ENCODE data around the gene VWA8.
"Not testable (repeated sequence)": the region's sequence is repeated elsewhere in the genome, so short reads cannot be mapped to it uniquely, and the experiment has no call there.

The VWA8 gene

DNA sequence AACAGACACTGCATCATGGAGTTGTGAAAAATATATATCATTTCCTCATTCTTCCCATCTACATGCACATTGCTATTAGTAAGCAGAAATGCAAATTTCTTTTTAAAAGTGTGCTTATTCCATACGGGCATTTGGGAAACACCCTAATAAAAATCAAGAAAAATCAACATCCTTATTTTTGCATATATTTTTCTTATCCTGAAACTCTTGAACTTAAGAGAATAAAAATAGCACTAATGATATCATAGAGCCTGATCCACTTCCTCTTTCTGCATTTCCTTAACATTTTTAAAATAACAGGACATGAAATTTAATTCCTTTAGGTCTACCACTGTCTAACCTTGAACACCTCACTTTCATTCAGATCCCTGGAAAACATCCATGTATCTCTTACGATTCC, 123.3 kb downstream of the VWA8 start:
- peak; percentile 17 for ATAC-seq (ENCODE audit: low read depth)
- Mint-ChIP-seq H3K4me1 (peaks cover 14% of the 10 kb centered on the region), H3K27me3 (no peaks in the 10 kb centered on the region), H3K36me3 (peaks cover 20% of the 10 kb centered on the region), H3K9me3 (no peaks in the 10 kb centered on the region), H3K27ac (peak overlapping the region; percentile 16), H3K4me3 (no peak overlapping the region)
- DNase-seq (ENCODE audit: low spot score in 2 of 2) = no peak

GRCh38 chr13:41835871-41836270, 125.0 kb downstream of the VWA8 start:
- H3K36me3 Mint-ChIP-seq = peaks cover 22% of the 10 kb centered on the region
- H3K9me3 Mint-ChIP-seq = no peaks in the 10 kb centered on the region
- H3K27ac Mint-ChIP-seq = no peak overlapping the region
- H3K4me3 Mint-ChIP-seq = no peak overlapping the region
- H3K27me3 Mint-ChIP-seq = no peaks in the 10 kb centered on the region
- no peak for ATAC-seq (ENCODE audit: low read depth)
- no peak for DNase-seq (ENCODE audit: low spot score in 2 of 2)
- peaks cover 9% of the 10 kb centered on the region for H3K4me1 Mint-ChIP-seq

- not testable (repeated sequence) for H3K27ac Mint-ChIP-seq; ATAC-seq (ENCODE audit: low read depth); H3K4me3 Mint-ChIP-seq; DNase-seq (ENCODE audit: low spot score in 2 of 2); H3K9me3 Mint-ChIP-seq; H3K27me3 Mint-ChIP-seq; H3K4me1 Mint-ChIP-seq
- peaks cover 23% of the 10 kb centered on the region for H3K36me3 Mint-ChIP-seq
These were observed 126.2 kb downstream of the VWA8 start for GRCh38 chr13:41834697-41835096.

DNA sequence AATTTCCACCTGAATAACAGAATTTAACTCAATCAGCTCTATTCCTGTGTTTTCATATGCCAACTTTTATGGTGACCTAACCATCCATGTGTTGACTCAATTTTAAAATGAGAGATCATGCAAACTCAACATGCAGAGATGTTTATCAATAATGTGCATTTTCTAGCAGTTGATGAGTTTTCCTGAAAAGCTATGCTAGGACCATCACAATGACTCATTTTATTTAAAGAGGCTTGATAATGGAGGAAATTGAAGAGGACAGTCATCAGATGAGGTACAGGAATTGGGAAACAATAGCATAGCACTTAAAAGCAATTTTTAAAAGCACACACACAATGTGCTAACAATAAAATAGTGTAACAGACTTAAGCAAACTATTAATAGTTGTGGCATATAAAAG, 127.1 kb downstream of the VWA8 start:
- ATAC-seq (ENCODE audit: low read depth) = no peak
- Mint-ChIP-seq H3K27me3 (no peaks in the 10 kb centered on the region), H3K4me3 (no peak overlapping the region), H3K9me3 (no peaks in the 10 kb centered on the region), H3K4me1 (peaks cover 5% of the 10 kb centered on the region), H3K36me3 (peaks cover 26% of the 10 kb centered on the region), H3K27ac (no peak overlapping the region)
- DNase-seq (ENCODE audit: low spot score in 2 of 2) = no peak

DNA sequence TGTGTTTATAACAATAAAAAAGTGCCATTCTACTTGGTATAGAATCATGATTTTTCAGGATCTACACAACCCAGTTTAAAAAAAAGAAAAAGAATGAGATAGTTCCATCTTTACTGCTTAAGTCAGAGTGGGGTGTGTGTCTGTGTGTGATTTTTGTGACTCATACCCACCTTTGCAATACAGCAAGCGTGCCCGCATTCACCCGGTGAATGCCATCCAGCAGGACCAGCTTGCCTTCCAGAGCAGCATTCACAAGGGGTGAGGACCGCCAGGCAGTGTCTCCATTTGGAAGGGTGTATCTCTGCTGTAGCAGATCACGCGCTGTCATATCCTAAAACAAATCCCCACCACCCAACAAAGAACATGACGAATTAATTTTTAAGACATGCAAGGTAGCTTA, 127.7 kb downstream of the VWA8 start:
- no peak overlapping the region for H3K27ac Mint-ChIP-seq
- H3K4me1 Mint-ChIP-seq = peaks cover 5% of the 10 kb centered on the region
- no peak for ATAC-seq (ENCODE audit: low read depth)
- peaks cover 29% of the 10 kb centered on the region for H3K36me3 Mint-ChIP-seq
- DNase-seq (ENCODE audit: low spot score in 2 of 2) = no peak
- H3K9me3 Mint-ChIP-seq = no peaks in the 10 kb centered on the region
- no peak overlapping the region for H3K4me3 Mint-ChIP-seq
- H3K27me3 Mint-ChIP-seq = no peaks in the 10 kb centered on the region

GRCh38 chr13:41827507-41828213, 133.2 kb downstream of the VWA8 start:
- Mint-ChIP-seq H3K4me1 (no peaks in the 10 kb centered on the region), H3K27me3 (no peaks in the 10 kb centered on the region), H3K27ac (no peak overlapping the region), H3K4me3 (no peak overlapping the region), H3K36me3 (peaks cover 29% of the 10 kb centered on the region), H3K9me3 (no peaks in the 10 kb centered on the region)
- DNase-seq (ENCODE audit: low spot score in 2 of 2) (no peak), ATAC-seq (ENCODE audit: low read depth) (no peak)

DNA sequence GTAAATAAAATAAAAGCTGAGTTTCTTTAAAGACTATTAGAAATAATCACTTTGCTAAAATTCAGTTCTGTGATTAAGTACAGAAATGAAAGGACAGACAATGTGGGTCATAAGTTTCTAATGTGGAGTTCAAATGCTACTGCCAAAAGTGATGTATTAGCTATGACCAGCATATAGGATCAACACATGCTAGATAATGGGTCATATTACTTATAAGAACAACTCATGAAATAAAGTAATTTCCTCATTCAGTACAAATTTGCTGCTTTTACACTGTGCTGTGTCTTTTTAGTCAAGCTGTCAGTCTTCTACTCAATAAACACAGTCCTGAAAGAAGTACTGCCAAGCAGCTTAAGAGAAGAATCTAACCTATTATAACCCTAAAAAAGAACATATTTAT, 135.2 kb downstream of the VWA8 start:
- H3K9me3 Mint-ChIP-seq = no peaks in the 10 kb centered on the region
- no peaks in the 10 kb centered on the region for H3K27me3 Mint-ChIP-seq
- H3K4me1 Mint-ChIP-seq = no peaks in the 10 kb centered on the region
- no peak overlapping the region for H3K27ac Mint-ChIP-seq
- H3K36me3 Mint-ChIP-seq = peaks cover 32% of the 10 kb centered on the region
- ATAC-seq (ENCODE audit: low read depth) (no peak), DNase-seq (ENCODE audit: low spot score in 2 of 2) (no peak)
- H3K4me3 Mint-ChIP-seq = no peak overlapping the region

DNA sequence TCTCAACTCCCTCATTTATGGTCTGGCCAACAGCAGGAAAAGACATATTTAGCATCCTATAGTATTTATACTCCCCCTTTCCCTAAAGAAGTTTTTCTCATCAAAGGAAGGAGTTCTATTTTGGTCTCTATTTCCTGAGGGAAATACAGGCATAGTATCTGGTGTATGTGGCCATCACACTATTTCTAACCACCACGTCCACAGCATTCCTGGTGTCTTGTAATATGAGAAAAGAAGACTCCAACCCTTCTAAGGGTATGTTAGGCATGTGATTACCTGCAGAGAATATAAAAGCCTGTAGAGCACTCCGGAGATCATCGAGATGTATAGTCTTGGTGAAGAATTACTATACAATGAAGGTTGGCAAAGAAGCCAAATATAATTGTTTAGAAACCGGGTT, 137.4 kb downstream of the VWA8 start:
- DNase-seq (ENCODE audit: low spot score in 2 of 2) (no peak), ATAC-seq (ENCODE audit: low read depth) (no peak)
- no peaks in the 10 kb centered on the region for H3K4me1 Mint-ChIP-seq
- H3K9me3 Mint-ChIP-seq = no peaks in the 10 kb centered on the region
- H3K27me3 Mint-ChIP-seq = no peaks in the 10 kb centered on the region
- no peak overlapping the region for H3K4me3 Mint-ChIP-seq
- peaks cover 30% of the 10 kb centered on the region for H3K36me3 Mint-ChIP-seq
- H3K27ac Mint-ChIP-seq = no peak overlapping the region

- Mint-ChIP-seq H3K27ac (peak overlapping the region; percentile 12), H3K36me3 (peaks cover 28% of the 10 kb centered on the region), H3K4me3 (no peak overlapping the region)
These were observed 138.3 kb downstream of the VWA8 start for GRCh38 chr13:41822560-41822959.

DNA sequence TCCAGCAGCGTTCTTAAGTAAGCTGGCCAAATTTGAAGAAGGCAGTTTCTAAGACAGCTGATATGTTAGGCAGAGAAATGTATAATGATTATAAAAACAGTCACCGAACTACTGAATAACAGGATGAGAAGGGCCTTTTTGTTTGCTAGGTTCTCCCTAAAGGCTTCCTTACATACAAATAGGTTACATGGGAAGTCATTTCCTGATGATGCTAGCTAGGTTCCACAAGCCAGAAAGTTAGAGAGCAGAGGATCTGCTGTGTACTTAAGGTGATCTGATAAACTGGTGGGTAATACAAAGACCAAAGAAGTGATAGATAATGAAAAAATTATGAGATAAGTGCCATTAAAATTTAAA, 139.7 kb downstream of the VWA8 start:
- Mint-ChIP-seq H3K9me3 (no peaks in the 10 kb centered on the region), H3K4me3 (no peak overlapping the region), H3K27ac (no peak overlapping the region), H3K27me3 (no peaks in the 10 kb centered on the region), H3K36me3 (peaks cover 33% of the 10 kb centered on the region), H3K4me1 (no peaks in the 10 kb centered on the region)
- DNase-seq (ENCODE audit: low spot score in 2 of 2) (no peak), ATAC-seq (ENCODE audit: low read depth) (no peak)

More at GRCh38 chr13:41822560-41822959, 138.3 kb downstream of the VWA8 start:
- Mint-ChIP-seq H3K9me3 (no peaks in the 10 kb centered on the region), H3K27me3 (no peaks in the 10 kb centered on the region), H3K4me1 (no peaks in the 10 kb centered on the region)
- DNase-seq (ENCODE audit: low spot score in 2 of 2) (no peak), ATAC-seq (ENCODE audit: low read depth) (no peak)

DNA sequence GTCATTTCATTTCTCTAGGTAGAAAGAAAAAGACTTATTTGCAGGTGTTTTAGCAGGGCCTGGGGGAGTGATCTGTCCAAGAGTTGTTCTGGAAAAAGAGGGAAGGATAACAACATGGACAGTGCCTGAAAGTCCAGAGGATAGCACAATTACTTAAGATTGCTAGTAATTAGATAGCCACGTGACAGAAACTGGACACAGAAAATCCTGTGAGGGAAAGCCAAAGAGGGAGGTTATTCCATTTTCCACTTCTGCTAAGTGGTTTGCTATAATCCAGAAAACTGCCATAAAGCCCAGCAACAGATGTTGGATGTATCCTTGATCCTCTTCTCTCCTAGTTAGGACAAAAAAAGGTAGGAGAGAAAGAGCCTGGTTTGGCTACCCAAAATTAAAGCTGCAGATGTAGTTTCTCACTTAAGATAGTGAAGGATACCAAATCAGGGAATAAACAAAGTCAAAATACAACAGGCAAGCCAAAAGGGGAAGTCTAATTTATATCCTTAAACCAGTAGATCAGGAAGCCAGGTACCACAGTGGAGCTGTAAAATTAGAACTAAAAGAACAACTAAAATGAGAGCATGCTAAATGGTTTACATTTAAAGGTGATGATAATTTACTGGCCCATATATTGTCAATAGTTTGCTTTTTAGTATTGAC, 140.2 kb downstream of the VWA8 start:
- Mint-ChIP-seq H3K4me1 (no peaks in the 10 kb centered on the region), H3K27me3 (no peaks in the 10 kb centered on the region), H3K27ac (no peak overlapping the region), H3K9me3 (no peaks in the 10 kb centered on the region), H3K4me3 (no peak overlapping the region), H3K36me3 (peaks cover 38% of the 10 kb centered on the region)
- no peak for ATAC-seq (ENCODE audit: low read depth)
- DNase-seq (ENCODE audit: low spot score in 2 of 2) = no peak

- peaks cover 35% of the 10 kb centered on the region for H3K36me3 Mint-ChIP-seq
- H3K4me1 Mint-ChIP-seq = peaks cover 16% of the 10 kb centered on the region
- ATAC-seq (ENCODE audit: low read depth) (no peak), DNase-seq (ENCODE audit: low spot score in 2 of 2) (no peak)
- peaks cover 1% of the 10 kb centered on the region for H3K9me3 Mint-ChIP-seq
- no peak overlapping the region for H3K27ac Mint-ChIP-seq
- H3K4me3 Mint-ChIP-seq = no peak overlapping the region
- no peaks in the 10 kb centered on the region for H3K27me3 Mint-ChIP-seq
These were observed 144.9 kb downstream of the VWA8 start for GRCh38 chr13:41816057-41816456.

GRCh38 chr13:41813426-41813825, 147.5 kb downstream of the VWA8 start:
- Mint-ChIP-seq H3K27ac (peak overlapping the region; percentile 14), H3K4me3 (no peak overlapping the region), H3K27me3 (no peaks in the 10 kb centered on the region), H3K4me1 (peaks cover 28% of the 10 kb centered on the region), H3K36me3 (peaks cover 33% of the 10 kb centered on the region), H3K9me3 (peaks cover 1% of the 10 kb centered on the region)
- ATAC-seq (ENCODE audit: low read depth) = no peak
- DNase-seq (ENCODE audit: low spot score in 2 of 2) = no peak

DNA sequence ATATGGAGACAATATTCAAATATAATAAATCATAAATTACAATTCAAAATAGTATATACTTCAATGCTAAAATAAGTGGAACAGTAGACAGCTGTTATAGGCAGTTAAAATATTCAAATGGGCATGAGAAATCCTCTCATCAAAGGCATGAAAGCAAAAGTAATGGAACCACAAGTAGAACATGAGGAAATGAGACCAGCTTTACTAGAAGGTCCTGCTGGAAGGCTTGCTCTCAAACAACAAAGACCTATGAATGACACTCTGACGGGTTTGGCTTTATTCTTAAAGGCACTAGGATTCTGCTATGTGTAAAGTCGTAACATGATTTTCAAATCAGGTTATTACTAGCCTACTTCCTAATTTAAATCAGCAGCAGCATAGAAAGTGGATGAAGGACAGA, 148.1 kb downstream of the VWA8 start:
- H3K27me3 Mint-ChIP-seq = no peaks in the 10 kb centered on the region
- peak overlapping the region; percentile 14 for H3K27ac Mint-ChIP-seq
- H3K9me3 Mint-ChIP-seq = peaks cover 1% of the 10 kb centered on the region
- H3K4me3 Mint-ChIP-seq = no peak overlapping the region
- H3K36me3 Mint-ChIP-seq = peaks cover 37% of the 10 kb centered on the region
- ATAC-seq (ENCODE audit: low read depth) (peak; percentile 61), DNase-seq (ENCODE audit: low spot score in 2 of 2) (no peak)
- H3K4me1 Mint-ChIP-seq = peaks cover 30% of the 10 kb centered on the region

GRCh38 chr13:41812237-41812636, 148.7 kb downstream of the VWA8 start:
- H3K27ac Mint-ChIP-seq = no peak overlapping the region
- ATAC-seq (ENCODE audit: low read depth) = no peak

More at GRCh38 chr13:41812237-41812636, 148.7 kb downstream of the VWA8 start:
- peaks cover 30% of the 10 kb centered on the region for H3K4me1 Mint-ChIP-seq
- H3K36me3 Mint-ChIP-seq = peaks cover 39% of the 10 kb centered on the region
- H3K4me3 Mint-ChIP-seq = no peak overlapping the region
- DNase-seq (ENCODE audit: low spot score in 2 of 2) = no peak
- no peaks in the 10 kb centered on the region for H3K27me3 Mint-ChIP-seq
- H3K9me3 Mint-ChIP-seq = peaks cover 1% of the 10 kb centered on the region

Data from memory B cell (primary cell).